GM21619 (cell line): ENCODE results near the gene G3BP2.
"Not testable (repeated sequence)": the region's sequence is repeated elsewhere in the genome, so short reads cannot be mapped to it uniquely, and the experiment has no call there.

Experiments
- ATAC-seq: cut with Tn5 transposase; IDR thresholded peaks from one replicate; pipeline ENCODE4 v1.9.1; 2021; ENCODE audit not compliant: unreplicated experiment

G3BP2 gene

DNA sequence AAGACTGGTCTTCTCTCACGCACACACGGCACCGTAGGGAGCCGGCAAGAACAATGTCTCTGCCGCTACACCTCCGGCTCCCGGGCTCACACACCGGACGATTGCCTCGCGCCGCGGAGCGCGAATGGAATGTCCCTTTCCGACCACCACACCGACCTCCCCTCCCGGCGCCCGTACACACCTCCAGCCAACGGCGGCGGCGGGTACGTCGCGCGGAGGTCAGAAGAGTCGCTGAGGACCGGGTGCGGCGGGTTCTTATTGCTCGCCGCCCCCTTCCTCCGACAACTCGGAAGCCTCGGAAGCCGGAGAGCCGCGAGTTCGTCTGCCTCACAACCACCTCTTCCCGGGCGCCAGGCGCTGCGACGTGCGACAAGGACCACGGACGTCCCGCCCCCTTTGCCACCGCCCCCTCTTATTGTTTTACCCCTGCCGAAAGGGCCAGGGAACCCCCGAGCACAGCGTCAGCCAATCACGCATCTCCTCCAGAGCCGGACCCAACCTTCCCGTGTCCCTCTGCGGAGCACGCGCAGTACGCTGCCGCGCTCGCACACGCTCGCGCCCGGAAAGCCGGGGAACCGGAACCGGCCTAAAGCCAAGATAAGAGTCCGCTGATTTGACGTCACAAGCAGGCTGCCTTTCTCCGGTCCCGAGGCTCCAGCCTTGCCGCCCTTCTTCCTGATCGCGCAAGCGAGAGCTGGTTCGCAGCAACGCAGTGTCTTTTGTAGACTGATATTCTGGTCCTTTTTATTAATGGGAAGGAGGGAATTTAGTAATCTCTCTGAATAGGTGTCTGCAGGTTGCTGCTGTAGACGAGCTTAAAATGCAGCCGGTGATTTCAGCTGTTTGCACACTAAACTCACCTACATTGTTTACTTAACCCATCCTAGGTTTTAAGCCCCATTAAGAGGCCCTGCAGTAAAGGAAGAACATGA lies at the start of gene G3BP2:
Gene G3BP2 (minus strand): TSS at position 385 of the 932 bp plus-strand sequence. CDS start 11,386 bp downstream, outside the sequence.
- peak; percentile 92 for ATAC-seq

DNA sequence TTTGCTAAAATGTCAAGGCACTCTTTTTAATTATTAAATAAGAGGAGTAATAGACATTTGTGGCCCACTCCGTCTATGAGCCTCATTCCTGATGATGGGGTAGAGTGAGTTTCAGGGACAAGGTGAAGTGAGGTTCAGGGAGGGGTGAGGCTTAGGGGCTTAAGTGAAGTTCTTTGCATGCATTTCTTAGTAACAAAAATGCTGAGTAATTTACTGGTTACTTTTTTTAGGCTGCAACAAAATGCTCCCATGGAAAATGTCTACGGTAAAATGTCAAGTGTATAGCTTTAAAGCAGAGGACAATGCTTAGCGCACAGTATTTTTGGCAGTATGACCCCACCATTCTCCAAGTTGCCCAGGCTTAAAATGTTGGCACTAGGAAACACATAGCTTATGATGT lies 49.2 kb upstream of the G3BP2 start:
- ATAC-seq = no peak

DNA sequence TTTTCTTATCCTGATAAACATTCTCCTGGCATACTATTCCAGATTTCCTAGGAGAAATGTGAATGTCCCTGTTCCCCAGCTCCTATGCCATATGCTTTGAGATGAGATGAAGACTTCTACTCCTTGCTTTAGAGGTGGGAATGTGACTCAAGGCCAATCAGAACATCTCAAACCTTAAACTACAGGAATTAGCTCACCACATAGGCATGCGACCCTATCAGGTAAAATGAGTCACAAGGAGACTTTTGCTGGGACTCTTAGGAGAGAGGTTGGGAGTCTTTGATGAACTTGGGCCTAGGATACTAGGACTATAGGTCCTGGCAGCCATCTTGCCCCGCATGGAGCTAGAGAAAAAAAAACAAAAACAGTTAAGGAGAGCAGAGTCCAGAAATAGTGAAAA lies 45.3 kb upstream of the G3BP2 start:
- no peak for ATAC-seq

DNA sequence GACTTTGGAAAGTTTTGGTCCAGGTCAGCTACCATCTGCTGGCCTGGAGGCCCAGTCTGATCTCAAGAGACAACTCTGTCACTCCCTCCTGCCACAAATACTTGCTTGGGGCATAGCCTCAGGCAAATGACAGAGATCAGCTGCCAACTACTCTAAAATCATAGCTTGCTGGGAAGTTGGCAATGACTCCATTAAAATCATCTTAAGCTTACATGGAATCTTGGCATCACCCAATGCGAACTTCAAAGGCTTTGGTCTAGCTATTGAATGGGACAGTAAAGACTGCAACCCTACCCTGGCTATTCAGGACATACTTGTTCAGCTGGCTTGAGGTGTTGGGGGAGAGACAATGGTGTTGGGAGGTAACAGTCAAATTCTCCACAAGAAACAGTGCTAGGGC lies 44.2 kb upstream of the G3BP2 start:
- ATAC-seq = no peak

DNA sequence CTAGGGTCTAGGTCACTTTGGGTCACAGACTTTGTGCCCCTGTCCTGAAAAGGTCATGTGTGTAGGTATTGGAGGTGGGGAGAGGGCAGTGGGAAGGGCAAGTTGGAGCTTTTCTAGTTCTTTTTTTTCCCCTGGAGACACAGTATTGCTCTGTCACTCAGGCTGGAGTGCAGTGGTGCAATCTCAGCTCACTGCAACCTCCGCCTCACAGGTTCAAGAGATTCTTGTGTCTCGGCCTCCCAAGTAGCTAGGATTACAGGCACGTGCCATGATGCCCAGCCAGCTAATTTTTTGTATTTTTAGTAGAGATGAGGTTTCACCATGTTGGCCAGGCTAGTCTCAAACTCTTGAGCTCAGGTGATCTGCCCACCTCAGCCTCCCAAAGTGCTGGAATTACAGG lies 42.8 kb upstream of the G3BP2 start:
- not testable (repeated sequence) for ATAC-seq

DNA sequence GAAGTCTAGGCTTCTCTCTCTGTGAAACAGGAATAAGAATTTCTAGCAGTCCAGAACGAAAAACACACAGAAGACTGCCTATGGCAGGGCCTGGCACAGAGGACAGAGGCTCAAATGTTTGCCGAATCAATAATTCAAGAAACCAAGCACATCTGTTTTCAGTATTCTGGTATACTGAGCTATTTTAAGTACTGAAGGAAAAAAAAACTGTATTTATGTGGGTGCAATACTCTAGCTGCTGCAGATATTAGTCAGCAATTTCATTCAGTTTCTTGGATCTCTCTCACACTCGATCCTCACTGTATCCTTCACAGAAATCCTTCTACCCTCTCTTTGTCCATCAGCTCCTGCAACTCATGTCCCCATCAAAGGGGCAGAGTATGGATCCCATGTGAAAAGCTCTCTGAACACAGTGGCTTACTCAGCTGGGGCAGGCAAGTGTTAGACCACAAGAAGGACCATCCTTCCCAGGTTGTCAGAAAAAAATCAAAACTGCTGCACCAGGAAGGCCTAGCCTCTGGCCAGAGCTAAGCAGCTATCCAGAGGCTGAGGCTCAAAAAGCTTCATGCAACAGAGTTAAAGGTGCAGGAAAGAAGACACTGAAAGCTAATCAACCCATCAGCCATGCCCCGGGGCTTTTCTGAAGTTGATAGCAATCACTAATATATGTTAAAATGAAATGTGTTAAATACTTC lies 42.0 kb upstream of the G3BP2 start:
- ATAC-seq = no peak

DNA sequence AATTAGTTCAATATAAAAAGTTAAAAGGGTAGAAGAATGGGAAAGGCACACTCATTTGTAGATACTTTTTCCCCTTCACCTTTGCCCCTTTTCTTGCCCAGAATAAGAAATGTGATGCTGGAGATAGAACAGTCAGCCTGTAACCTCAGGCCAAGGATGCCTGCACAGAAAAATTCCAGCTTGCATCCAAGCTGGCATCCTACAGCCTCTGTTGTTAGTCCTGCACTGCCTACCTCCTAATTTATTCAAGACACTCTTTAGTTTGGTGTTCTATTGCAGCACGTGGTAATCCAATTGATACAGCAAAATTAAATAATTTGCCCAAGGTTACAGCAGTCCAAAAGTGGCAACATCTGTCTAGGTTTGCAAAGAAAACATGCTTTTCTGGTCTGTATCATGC lies 41.5 kb upstream of the G3BP2 start:
- no peak for ATAC-seq

DNA sequence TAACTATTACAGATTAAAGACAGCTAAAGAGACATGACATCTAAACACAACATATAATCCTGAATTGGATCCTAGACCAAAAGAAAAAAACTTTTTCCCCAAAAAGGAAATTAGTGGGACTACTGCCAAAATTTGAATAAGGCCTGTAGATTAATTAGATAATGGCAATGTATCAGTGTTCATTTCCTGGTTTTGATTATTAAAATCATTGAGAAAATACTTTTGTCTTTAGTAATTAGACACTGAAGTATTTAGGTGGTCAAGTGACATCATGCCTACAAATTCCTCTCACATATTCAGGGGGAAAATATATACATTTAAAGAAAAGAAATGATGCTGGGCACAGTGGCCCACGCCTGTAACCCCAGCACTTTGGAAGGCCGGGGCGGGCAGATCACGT lies 40.8 kb upstream of the G3BP2 start:
- ATAC-seq = no peak

DNA sequence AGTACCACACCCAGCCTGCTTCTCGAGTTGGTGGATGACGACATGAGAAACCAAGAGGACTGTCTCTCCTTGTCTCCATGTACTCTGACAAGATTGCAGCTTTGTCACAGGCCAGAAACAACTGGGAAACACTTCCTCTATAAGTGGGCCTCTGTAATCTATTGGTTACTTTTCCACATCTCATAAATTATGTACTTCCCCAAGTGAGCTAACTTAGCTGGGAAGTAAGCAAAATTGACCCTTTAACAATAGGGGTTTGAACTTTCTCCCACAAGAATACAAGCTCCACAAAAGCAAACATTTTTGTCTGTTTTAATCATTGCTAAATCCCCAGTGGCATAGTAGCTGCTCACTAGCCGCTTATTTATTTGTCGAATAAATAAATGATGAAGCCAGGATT lies 37.0 kb upstream of the G3BP2 start:
- no peak for ATAC-seq

DNA sequence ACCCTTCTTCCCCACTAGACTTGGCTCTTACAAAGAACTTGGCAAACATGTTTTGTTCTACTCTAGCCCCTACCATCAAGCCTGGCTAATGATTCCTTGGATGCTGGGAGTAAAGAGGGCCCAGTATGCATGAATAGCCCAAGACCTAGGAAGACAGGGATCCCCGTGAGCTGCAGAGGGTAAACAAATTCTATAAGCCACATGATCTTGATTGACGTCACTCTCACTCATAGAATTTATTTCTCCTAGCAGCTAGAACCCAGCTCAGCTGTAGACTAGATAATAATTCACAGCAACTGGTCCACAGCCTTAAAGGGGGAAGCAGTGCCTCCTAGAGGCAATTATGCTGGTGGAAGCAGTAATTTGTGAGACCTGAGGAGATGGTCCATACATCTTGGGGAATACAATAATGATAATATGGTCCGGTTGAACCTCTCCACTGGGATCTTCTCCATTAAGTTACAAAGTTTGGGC lies 35.0 kb upstream of the G3BP2 start:
- peak; percentile 64 for ATAC-seq

DNA sequence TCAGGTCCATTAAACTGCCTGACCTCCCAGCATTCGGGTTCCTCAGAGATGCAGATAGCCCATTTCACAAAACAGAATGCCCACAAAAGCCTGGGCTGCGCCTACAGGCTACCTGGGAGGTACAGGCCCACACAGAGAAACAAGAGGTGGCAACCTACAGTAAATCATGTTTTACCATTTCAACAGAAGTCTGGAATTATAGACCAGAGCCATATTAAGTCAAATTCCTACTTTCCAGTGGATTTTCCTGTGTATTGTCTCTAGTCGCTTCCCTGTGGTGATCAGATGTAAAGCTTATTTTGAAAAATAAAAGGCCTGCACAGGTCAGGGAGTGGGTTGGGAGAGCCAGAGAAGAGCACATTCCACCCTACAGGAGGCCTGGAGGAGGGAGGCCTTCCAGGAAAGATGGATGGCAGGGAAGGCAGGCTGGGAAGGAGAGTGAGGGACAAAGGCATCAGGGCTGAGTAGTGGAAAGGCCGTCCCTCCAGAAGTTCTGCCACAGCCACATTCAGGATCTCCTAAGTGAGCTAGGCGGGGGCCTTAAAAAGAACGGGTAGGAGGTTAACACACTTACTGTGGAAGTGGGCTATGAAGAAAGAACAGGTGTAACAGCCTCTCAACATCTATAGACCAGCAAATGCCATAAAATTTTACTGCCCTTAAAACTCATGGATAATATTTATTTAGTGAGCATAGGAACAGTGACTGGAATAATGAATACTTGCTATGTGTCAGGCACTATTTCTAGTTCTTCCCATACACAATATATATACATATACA lies 32.2 kb upstream of the G3BP2 start:
- no peak for ATAC-seq

DNA sequence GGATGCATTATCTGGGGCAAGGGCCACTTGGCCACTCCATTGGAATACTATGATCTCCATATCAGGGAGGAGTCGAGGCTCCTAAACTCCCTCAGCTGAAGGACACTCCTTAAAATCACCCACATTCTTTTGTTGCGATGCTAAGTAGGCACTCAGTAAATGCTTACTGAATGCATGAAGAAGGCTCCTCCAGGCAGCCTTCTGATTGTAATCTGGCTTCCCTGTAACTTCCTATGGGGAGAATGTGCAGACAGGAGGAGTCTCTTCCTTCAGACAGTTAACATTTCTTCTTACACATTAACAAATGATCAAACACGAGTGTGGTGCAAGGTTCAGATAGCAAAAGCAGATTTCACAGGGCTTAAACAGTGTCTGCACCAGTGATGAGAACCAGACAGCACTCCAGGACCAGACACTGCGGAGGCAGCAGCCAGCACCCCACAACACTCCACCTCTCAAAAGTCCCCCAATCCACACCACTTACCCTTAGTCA lies 29.8 kb upstream of the G3BP2 start:
- no peak for ATAC-seq

DNA sequence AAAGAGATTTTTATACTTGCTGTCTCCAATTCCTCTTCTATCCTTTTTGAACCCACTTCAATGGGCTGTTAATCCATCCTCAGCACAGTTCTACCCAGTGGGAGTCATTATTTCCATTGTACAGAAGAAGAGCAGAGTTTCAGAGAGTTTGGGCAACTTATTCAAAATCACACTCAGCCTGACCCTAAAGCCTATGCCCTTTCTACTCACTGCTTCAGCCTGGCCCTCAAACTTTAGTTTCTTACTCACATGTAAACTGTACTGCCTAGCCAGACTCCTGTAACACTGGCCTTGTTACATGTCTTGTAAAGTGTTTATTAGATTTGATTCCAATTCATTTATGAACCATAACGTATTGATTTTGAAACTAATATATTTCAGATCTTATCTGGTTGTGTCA lies 26.1 kb upstream of the G3BP2 start:
- ATAC-seq = no peak

DNA sequence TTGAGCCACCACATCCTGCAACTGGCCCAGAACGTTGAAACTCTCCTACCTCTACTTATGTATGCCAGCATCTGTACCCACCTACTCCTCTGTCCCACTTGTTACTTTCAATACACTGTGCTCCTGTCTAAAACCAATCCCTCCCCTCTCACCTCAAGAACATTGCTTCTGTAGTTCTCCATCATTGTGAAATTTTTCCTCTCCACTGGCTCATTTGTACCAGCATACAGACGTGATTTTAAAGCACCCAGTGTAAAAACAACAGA lies 25.7 kb upstream of the G3BP2 start:
- ATAC-seq = peak; percentile 49

DNA sequence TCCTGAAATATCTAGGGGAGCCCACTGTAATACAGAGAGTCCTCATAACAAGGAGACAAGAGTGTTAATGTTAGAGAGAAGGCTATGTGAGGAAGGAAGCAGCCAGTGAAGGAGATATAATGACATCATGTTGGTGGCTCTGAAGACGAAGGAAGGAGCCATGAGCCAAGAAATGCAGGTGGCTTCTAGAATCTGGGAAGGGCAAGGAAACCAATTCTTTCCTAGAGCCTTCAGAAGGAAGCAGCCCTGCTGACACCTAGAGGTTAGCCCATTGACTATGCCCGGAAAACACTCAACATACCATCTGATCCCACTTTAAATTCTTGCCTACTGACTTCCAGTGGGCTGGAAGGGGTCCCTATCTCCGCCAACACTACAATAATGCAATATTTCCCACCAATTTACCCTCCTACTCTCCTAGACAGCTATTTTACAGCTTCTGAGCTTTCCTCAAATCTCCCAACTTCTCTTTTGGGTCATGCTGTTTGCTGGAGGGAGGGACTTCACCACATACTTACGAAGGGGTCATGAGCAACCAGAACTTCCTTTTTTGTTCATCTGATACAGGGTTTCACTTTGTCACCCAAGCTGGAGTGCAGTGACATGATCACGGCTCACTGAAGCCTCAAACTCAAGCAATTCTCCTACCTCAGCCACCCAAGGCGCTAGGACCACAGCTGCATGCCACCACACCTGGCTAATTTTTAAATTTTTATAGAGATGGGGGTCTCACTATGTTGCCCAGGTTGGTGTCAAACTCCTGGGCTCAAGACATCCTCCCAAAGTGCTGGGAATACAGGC lies 25.2 kb upstream of the G3BP2 start:
- peak; percentile 94 for ATAC-seq

DNA sequence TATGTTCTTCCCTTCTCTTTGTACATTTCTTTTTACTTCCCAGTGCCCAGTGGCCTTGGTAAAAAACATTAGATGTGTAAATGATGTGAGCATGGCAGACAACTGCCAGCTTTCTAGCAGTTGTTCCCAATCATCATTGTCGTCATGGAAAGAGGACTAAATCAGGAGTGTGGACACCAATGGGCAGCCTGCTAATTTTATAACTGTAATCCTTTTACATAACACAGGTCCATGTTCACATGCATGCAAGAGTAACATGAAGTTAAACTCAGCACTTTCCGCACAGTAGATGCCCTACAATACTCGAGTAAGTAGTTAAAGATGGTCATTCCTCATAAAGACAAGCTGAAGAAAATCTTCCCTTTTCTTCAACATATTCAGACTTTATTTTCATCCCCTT lies 23.4 kb upstream of the G3BP2 start:
- no peak for ATAC-seq

DNA sequence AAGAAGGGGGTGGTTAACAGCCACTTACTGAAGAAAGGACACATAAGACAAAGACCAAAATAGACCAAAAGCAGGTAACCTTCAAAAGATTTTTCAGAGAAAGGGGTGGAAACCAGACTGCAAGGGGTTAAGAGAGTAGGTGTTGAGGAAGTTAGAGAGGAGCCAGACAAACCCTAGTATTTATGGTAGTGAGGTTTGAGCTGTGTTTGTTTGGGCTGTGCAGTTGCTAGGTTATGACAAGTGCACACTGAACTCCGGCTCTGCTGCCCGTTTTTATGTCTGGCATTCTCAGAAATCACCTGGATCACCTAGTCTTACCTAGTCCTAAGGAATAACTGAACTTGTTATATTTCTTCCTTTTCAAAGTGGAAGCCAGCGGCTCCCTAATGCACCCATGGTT lies 22.9 kb upstream of the G3BP2 start:
- no peak for ATAC-seq

DNA sequence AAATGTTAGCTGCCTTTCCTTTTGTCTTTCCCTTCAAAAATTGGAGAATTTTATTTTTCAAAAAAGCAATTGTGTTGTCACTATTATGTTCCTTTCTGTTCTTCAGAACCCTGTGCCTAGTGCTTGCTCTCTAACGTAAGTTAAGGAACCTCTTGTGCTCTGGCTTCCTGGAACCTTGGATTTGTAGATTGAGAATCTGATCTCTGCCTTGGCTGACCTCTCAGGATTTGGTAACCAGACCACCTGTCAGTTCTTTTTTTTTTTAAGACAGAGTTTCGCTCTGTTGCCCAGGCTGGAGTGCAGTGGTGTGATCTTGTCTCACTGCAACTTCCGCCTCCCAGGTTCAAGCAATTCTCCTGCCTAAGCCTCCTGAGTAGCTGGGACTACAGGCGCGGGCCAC lies 18.9 kb upstream of the G3BP2 start:
- ATAC-seq = not testable (repeated sequence)

DNA sequence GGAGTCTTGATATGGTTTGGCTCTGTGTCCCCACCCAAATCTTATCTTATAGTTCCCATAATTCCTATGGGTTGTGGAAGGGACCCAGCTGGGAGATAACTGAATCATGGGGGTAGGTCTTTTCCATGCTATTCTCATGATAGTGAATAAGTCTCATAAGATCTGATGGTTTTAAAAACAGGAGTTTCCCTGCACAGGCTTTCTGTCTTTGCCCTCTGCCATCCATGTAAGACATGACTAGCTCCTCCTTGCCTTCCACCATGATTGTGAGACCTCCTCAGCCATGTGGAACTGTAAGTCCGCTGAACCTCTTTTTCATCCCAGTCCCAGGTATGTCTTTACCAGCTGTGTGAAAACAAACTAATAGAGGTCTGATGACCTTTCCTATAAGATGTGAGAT lies 13.9 kb upstream of the G3BP2 start:
- not testable (repeated sequence) for ATAC-seq

DNA sequence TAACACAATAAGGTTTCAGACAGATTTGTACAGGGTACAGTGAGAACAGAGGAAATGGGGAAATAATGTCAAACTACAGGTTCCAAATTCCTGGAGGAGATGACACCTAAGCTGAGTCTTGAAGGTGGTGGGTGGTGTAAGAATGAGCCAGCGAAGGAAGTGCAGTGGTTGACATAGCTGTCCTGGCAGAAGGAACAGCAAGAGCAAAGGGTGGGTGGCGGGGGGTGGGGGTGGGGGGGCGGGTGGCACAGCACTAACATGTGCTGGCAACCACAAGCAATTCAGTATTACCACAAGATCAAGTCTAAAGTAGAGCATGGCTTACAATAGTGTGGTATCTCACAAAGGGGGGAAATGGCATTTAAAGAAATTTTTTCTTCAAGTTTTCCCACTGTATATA lies 13.1 kb upstream of the G3BP2 start:
- ATAC-seq = no peak
